GM18505 (cell line): ENCODE data around the gene FOXK2.

Source experiments
- ATAC-seq: cut with Tn5 transposase; IDR thresholded peaks from one replicate; pipeline ENCODE4 v1.9.1; 2021; ENCODE audit not compliant: unreplicated experiment
- POLR2A ChIP-seq: IDR thresholded peaks from 4 replicates; pipeline ENCODE4 v1.6.1; 2011; ENCODE audit warnings: borderline replicate concordance; ENCODE audit not compliant: insufficient read depth, insufficient read length; ENCODE audit errors: extremely low read depth

The FOXK2 gene

DNA sequence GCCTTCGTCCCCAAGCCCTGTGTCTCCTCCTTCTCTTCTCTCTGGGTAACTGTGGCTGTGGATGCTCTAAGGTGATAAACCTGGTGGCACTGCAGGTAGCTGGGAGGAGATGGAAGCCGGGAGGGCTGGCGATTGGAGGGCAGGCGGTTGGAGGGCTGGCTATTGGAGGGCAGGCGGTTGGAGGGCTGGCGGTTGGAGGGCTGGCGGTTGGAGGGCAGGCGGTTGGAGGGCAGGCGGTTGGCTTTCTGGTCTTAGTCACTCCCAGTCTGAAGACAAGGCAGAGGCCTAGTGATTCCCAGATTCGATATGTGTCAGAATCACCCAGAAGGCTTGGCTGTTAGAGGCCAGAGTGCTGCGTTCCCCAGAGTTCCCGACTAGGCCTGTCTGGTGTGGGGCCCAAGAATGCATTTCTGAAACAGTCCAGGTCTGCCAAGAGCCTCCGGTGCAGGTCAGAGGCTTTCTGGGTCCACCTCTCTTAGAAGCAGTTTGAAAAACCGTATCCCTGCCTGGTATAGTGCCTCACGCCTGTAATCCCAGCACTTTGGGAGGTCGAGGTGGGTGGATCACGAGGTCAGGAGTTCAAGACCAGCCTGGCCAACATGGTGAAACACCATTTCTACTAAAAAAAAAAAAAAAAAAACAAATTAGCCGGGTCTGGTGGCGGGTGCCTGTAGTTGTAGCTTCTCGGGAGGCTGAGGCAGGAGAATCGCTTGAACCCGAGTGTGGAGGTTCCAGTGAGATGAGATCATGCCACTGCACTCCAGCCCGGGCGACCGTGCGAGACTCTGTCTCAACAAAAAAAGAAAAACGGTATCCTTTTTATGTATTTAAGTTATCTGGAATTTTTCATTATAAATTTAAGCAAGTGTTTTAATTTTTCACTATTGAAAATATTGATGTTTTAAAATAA lies 69.0 kb downstream of the FOXK2 start:
- no peak for ATAC-seq

GRCh38 chr17:82589851-82590180 lies 70.3 kb downstream of the FOXK2 start:
- no peak for TF ChIP-seq POLR2A
- no peak for ATAC-seq

More for the DNA sequence above, 69.0 kb downstream of the FOXK2 start:
- no peak for TF ChIP-seq POLR2A

GRCh38 chr17:82590216-82590615 lies 70.7 kb downstream of the FOXK2 start:
- no peak for ATAC-seq
- no peak for TF ChIP-seq POLR2A

DNA sequence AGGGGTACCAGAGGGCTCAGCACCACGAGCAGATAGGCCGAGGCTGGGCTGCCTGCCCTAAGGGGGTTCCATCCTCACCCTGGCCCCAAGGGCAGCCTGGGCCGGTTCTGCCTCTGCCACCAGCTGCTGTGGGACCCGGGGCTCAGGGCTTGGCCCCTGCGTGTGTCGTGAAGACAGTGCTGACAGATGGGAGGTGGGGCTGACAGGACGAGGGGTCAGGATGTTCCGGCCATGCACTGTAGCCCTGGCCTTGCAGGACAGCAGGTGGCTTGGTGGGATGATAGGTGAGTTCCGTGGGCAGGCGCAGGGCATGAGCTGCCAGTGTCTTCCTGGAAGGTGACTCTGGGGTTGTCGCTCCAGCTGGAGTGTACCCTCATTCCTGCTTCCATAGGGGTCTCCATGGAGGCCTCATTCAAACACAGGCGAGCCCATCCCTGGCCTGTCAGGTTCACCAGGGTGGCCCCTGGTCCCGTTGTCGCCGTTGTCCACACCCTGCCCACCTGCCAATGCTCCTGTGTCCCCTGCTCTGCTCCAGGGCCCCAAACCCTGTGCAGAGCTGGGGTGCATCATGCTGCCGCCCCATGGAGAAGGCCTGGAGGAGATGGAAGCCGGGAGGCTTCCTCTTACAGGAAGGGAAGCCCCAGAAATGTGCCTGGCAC lies 71.5 kb downstream of the FOXK2 start:
- no peak for TF ChIP-seq POLR2A
- ATAC-seq: no peak

DNA sequence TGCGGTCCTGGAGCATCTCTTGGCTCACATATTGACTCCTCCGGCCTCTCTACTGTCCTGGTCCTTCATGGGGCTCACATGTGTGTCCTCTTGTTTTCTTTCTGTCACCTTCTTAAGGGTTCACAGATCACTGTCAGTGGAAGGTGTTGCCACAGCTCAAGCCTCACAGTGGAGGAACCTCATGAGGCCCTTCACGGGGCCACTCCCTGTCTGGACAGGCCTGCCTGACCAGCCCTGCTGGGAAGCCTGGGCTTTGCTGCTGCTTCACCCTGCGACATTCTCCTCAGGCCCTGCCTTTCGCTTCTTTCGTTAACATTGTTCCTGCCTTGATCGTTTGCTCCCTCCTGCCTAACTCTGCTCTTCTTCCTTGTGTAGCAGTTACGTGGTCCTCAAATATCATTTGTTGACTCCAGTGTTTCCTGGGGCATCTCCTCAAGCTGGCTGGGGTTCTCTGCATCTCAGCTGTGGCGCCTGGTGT lies 72.8 kb downstream of the FOXK2 start:
- no peak for TF ChIP-seq POLR2A
- no peak for ATAC-seq

GRCh38 chr17:82592767-82593589 lies 73.4 kb downstream of the FOXK2 start:
- no peak for TF ChIP-seq POLR2A
- ATAC-seq: no peak

DNA sequence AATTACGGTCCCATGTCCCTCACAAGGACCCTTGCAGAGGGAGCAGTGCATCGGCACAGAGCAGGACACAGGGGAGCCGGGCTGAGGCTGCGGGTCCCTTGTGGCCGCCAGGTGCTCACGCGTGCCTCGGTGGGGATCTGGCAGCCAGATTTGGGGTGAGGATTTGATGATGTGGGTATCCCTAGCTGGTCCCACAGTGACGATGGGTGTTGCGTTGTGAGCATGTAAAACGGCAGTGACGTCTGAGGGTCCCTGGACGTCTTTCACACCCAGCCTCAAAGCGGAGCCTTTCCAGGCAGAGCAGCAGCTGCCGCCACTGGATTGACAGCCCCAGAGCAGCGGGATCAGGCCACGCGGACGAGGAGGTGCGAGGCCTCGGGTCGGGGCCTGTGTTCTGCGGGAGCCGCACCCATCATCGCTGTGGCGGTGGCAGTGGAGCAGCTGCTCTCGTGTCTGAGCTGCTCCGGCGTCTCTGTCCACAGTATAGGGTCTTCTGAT lies 74.1 kb downstream of the FOXK2 start:
- no peak for ATAC-seq

DNA sequence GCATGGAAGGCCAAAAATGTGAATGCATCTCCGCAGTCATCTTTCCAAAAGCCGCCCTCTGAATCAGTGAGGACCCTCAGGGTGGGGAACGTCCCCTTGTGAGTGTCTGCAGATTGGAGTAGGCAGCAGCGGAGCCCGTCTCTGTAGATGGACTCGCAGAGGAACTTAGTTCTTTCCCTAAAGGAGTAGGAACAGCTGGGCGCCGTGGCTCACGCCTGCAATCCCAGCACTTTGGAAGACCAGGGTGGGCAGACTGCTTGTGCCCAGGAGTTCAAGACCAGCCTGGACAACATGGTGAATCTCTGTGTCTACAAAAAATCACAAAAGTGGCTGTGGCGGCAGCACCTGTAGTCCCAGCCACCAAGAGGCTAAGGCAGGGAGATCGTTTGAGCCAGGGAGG lies 75.0 kb downstream of the FOXK2 start:
- no peak for ATAC-seq
- no peak for TF ChIP-seq POLR2A

More for the DNA sequence above, 74.1 kb downstream of the FOXK2 start:
- no peak for TF ChIP-seq POLR2A

- TF ChIP-seq POLR2A: no peak
- ATAC-seq: no peak
Measured at GRCh38 chr17:82595893-82596292, 76.4 kb downstream of the FOXK2 start.

GRCh38 chr17:82596296-82596695 lies 76.8 kb downstream of the FOXK2 start:
- ATAC-seq: no peak
- no peak for TF ChIP-seq POLR2A

- no peak for TF ChIP-seq POLR2A
- ATAC-seq: no peak
Measured at GRCh38 chr17:82596837-82597672, 77.5 kb downstream of the FOXK2 start.
